ENCODE measurements around the gene PRKCG.
A peak's percentile ranks its signal among the peaks of the same experiment; 100 is the strongest.
"Not testable (repeated sequence)": the region's sequence is repeated elsewhere in the genome, so short reads cannot be mapped to it uniquely, and the experiment has no call there.

PRKCG gene

DNA sequence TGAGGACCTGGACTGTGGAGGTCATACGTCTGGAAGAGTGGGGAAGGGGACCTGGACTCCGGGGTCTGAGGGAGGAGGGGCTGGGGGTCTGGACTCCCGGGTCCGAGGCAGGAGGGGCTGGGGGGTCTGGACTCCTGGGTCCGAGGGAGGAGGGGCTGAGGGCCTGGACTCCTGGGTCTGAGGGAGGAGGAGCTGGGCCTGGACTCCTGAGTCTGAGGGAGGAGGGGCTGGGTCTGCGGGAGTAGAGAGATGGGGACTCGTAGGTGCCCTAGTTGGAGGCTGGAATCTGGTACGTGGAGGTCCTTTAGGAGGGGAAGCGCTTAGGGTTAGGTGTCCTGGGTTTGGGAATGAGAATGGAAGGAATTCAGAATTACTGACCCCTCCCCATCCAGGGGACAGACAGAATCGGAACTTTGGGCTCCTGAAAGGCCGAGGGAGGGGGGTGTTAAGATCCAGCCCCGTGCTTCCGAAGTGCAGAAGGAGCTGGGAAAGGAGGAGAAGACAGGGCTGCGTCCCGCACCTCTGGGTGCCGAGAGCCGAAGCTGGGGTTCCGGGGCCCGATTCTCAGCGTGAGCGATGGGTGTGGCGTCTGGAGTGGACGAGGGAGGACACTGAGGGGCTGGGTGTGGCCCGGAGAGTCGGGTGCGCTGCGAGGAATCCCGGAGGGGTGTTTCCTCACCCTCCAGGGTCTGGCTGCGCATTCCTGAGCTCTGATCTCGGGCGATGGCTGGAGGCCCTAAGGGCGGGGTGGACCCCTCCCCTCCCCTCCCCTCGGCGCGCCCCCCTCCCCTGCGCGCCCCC, 13.7 kb upstream of the PRKCG start:
- peak in 1 of 2 donors; percentile 70 for DNase-seq (ENCODE audit: low spot score in 2 of 2)
- Mint-ChIP-seq H3K4me1 (peaks cover 57% of the 10 kb centered on the region), H3K36me3 (peaks cover 69% of the 10 kb centered on the region), H3K27ac (peak overlapping the region; percentile 100), H3K4me3 (peak overlapping the region; percentile 98), H3K9me3 (no peaks in the 10 kb centered on the region)
- ATAC-seq, result no peak

DNA sequence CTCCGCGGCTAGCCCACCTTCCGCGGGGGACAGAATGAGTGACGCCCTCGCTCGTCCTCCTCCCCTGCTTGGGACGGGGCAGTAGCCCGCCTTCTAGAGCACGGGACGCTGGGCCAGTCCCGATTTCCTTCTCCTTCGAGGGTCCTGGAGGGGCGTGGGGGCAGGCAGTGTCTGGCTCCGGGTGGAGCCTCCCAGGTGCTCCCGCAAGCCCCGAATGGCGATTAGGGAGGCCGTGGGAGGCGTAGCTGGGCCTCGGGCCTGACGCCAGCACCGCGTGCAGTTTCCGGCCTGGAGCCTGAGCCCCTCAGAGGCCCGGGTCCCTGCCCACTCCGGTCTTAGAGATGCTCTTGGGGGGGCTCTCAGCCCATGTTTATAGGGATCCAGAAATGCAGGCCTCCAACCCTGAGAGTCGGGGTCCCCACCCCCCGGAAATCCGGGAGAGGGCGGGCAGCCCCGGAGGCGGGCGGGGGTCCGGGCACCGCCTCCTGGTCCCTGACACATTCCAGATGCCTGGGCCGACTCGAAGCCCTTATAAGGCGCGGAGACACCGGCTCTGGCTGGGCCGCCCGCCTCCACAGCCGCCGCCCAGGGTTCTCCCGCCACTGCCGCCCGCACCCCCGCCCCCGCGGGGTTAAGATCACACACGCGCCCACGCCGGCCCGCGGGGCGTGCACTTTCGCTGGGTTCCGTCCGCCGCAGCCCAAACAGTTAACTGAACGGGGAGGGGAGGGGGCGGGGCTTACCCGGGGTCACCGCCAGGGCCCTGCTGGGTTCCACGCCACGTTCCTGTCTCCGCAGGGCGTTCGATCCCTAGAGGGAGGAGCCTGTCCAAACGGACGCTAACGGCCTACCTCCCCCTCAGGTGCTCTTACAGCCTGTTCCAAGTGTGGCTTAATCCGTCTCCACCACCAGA, 12.8 kb upstream of the PRKCG start:
- Mint-ChIP-seq H3K36me3 (peaks cover 77% of the 10 kb centered on the region), H3K9me3 (no peaks in the 10 kb centered on the region), H3K27ac (peak overlapping the region; percentile 100), H3K4me3 (peak overlapping the region; percentile 98), H3K4me1 (peaks cover 66% of the 10 kb centered on the region)
- DNase-seq (ENCODE audit: low spot score in 2 of 2) (peak; percentile 75 to 92), ATAC-seq (peak; percentile 66)

DNA sequence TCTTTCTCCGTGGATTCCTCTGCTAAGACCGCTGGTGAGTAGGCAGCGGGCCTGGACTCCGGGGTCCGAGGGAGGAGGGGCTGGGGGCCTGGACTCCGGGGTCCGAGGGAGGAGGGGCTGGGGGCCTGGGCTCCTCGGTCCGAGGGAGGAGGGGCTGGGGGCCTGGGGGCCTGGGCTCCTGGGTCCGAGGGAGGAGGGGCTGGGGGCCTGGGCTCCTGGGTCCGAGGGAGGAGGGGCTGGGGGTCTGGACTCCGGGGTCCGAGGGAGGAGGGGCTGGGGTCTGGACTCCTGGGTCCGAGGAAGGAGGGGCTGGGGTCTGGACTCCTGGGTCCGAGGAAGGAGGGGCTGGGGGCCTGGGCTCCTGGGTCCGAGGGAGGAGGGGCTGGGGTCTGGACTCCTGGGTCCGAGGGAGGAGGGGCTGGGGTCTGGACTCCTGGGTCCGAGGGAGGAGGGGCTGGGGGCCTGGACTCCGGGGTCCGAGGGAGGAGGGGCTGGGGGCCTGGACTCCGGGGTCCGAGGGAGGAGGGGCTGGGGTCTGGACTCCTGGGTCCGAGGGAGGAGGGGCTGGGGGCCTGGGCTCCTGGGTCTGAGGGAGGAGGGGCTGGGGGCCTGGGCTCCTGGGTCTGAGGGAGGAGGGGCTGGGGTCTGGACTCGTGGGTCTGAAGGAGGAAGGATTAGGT, 12.1 kb upstream of the PRKCG start:
- Mint-ChIP-seq H3K36me3 (peaks cover 85% of the 10 kb centered on the region), H3K27ac (peak overlapping the region; percentile 100), H3K4me1 (peaks cover 74% of the 10 kb centered on the region), H3K4me3 (peak overlapping the region; percentile 98)
- not testable (repeated sequence) for DNase-seq (ENCODE audit: low spot score in 2 of 2); ATAC-seq; H3K9me3 Mint-ChIP-seq

DNA sequence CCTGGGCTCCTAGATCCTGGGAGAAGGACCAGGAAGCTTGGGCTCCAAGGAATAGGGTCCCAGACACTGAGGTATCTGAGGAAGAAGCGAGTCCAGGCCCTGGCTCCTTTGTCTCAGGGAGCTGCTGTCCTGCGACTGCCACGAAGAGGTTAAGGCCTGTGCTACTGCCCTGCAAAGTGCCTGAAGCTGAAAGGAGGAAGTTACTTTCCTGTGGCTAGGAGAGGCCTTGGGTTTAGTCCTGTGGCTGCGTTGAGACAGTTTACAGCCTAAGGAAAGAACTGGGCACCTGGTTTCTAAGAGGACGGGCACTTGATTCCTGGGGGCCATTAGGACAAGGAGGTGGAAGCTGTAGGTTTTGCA, 11.5 kb upstream of the PRKCG start:
- Mint-ChIP-seq H3K9me3 (peaks cover 4% of the 10 kb centered on the region), H3K27ac (peak overlapping the region; percentile 1), H3K36me3 (peaks cover 90% of the 10 kb centered on the region), H3K4me3 (peak overlapping the region; percentile 98), H3K4me1 (peaks cover 75% of the 10 kb centered on the region)
- DNase-seq (ENCODE audit: low spot score in 2 of 2) (no peak), ATAC-seq (no peak)

DNA sequence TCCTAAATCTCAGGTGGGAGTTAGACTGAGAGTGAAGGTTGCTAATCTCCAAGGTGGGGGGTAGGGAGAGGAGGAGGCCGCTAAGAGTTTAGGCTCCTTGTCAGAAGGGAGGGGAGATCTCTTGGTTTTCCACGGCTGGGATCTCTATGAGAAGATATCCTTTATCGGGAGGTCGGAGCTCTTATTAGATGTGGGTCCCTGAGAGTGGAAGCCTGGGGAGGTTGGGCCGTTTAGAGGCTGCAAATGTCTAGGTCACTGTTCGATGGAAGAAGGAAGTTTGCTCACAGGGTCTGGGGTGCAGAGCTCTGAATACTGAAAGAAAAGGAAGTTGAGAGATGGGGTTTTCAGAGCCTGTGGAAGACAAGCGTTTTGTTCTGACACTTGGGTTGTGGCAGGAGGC, 10.5 kb upstream of the PRKCG start:
- peaks cover 4% of the 10 kb centered on the region for H3K9me3 Mint-ChIP-seq
- ATAC-seq (no peak), DNase-seq (ENCODE audit: low spot score in 2 of 2) (no peak)
- no peak overlapping the region for H3K4me3 Mint-ChIP-seq
- peaks cover 65% of the 10 kb centered on the region for H3K4me1 Mint-ChIP-seq
- H3K36me3 Mint-ChIP-seq, result peaks cover 95% of the 10 kb centered on the region
- H3K27ac Mint-ChIP-seq, result peak overlapping the region; percentile 1

DNA sequence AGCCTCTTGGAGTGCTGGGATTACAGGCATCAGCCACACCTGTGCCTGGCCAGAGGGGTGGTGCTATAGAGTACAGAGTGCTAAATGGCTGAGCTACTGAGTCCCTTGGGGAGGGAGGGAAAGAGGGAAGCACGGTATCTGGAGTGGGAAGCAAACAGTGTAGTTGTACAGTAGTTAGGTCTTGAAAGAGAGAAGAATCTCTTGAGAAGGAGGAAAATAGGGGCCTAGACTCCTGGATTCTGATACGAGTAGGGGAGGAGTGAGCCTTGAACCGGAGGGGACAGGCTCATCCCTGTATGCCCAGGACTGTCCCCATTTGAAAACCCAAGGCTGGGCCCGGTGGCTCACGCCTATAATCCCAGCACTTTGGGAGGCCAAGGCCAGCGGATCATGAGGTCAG, 9.2 kb upstream of the PRKCG start:
- Mint-ChIP-seq H3K4me3 (no peak overlapping the region), H3K4me1 (peaks cover 63% of the 10 kb centered on the region), H3K27ac (no peak overlapping the region), H3K9me3 (peaks cover 4% of the 10 kb centered on the region), H3K36me3 (peaks cover 91% of the 10 kb centered on the region)
- DNase-seq (ENCODE audit: low spot score in 2 of 2), result no peak
- ATAC-seq, result no peak

DNA sequence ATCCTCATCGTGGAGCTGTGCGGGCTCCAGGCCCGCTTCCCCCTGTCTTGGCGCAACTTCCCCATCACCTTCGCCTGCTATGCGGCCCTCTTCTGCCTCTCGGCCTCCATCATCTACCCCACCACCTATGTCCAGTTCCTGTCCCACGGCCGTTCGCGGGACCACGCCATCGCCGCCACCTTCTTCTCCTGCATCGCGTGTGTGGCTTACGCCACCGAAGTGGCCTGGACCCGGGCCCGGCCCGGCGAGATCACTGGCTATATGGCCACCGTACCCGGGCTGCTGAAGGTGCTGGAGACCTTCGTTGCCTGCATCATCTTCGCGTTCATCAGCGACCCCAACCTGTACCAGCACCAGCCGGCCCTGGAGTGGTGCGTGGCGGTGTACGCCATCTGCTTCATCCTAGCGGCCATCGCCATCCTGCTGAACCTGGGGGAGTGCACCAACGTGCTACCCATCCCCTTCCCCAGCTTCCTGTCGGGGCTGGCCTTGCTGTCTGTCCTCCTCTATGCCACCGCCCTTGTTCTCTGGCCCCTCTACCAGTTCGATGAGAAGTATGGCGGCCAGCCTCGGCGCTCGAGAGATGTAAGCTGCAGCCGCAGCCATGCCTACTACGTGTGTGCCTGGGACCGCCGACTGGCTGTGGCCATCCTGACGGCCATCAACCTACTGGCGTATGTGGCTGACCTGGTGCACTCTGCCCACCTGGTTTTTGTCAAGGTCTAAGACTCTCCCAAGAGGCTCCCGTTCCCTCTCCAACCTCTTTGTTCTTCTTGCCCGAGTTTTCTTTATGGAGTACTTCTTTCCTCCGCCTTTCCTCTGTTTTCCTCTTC, 8.0 kb upstream of the PRKCG start:
- no peak for ATAC-seq
- peak overlapping the region; percentile 43 for H3K4me3 Mint-ChIP-seq
- H3K36me3 Mint-ChIP-seq, result peaks cover 79% of the 10 kb centered on the region
- H3K9me3 Mint-ChIP-seq, result peaks cover 4% of the 10 kb centered on the region
- no peak for DNase-seq (ENCODE audit: low spot score in 2 of 2)
- peaks cover 55% of the 10 kb centered on the region for H3K4me1 Mint-ChIP-seq
- peak overlapping the region; percentile 81 for H3K27ac Mint-ChIP-seq

DNA sequence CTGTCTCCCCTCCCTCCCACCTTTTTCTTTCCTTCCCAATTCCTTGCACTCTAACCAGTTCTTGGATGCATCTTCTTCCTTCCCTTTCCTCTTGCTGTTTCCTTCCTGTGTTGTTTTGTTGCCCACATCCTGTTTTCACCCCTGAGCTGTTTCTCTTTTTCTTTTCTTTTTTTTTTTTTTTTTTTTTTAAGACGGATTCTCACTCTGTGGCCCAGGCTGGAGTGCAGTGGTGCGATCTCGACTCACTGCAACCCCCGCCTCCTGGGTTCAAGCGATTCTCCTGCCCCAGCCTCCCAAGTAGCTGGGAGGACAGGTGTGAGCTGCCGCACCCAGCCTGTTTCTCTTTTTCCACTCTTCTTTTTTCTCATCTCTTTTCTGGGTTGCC, 7.4 kb upstream of the PRKCG start:
- peaks cover 4% of the 10 kb centered on the region for H3K9me3 Mint-ChIP-seq
- peak overlapping the region; percentile 81 for H3K27ac Mint-ChIP-seq
- ATAC-seq (no peak), DNase-seq (ENCODE audit: low spot score in 2 of 2) (no peak)
- peak overlapping the region; percentile 43 for H3K4me3 Mint-ChIP-seq
- peaks cover 73% of the 10 kb centered on the region for H3K36me3 Mint-ChIP-seq
- H3K4me1 Mint-ChIP-seq, result peaks cover 55% of the 10 kb centered on the region

DNA sequence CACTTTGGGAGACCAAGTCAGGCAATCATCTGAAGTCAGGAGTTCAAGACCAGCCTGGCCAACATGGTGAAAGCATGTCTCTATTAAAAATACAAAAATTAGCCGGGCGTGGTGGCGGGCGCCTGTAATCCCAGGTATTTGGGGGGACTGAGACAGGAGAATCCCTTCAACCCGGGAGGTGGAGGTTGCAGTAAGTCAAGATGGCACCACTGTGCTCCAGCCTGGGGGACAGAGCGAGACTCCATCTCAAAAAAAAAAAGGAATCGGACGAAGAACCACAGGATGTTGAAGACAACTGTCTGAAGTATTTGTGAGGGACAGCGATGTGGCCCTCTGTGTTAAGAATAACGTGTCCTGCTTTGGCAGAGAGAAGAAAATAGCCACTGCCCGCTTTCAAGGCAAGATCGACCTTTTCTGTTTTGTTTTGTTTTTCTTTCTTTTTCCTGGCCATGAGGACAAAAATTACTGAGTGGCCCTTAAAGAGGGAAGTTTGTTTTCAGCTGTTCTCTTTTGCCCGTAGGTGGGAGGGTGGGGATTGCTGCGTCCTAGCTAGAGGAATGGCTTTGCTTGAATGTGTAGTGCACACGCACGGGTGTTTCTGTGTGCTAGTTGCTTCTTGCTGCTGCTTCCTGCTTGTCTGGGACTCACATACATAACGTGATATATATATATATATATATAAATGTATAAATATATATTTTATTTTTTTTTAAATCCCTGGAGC, 6.2 kb upstream of the PRKCG start:
- ATAC-seq, result no peak
- Mint-ChIP-seq H3K4me3 (no peak overlapping the region), H3K36me3 (peaks cover 65% of the 10 kb centered on the region), H3K27ac (no peak overlapping the region), H3K4me1 (peaks cover 50% of the 10 kb centered on the region), H3K9me3 (peaks cover 4% of the 10 kb centered on the region)
- no peak for DNase-seq (ENCODE audit: low spot score in 2 of 2)

DNA sequence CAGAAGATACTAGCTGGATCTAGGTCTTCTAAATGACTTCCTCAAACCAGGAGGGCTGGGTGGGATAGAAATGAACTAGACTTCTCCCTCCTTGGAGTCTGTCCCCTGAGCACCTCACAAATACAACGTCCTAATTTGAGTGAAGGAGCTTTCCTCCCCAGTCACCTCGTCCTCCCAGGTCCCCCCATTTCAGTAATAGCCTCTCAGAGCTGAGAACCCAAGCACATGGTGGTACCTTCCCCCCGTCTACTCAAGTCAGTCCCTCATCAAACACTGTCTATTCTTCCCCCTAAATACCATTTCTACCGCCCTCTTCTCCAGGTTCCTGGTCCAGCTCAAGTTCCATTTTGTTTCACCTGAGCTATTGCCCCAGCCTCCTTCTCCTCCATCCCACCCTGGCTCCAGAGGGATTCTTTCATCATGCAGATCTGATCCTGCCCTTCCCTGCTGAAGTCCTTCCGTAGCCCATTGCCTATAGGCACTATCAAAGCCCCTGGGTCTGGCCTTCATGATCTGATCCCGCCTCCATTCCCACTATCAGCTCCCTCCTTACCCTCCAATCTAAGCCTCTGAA, 5.3 kb upstream of the PRKCG start:
- H3K36me3 Mint-ChIP-seq, result peaks cover 55% of the 10 kb centered on the region
- H3K9me3 Mint-ChIP-seq, result peaks cover 4% of the 10 kb centered on the region
- H3K27ac Mint-ChIP-seq, result no peak overlapping the region
- no peak overlapping the region for H3K4me3 Mint-ChIP-seq
- ATAC-seq, result no peak
- peaks cover 41% of the 10 kb centered on the region for H3K4me1 Mint-ChIP-seq
- no peak for DNase-seq (ENCODE audit: low spot score in 2 of 2)

DNA sequence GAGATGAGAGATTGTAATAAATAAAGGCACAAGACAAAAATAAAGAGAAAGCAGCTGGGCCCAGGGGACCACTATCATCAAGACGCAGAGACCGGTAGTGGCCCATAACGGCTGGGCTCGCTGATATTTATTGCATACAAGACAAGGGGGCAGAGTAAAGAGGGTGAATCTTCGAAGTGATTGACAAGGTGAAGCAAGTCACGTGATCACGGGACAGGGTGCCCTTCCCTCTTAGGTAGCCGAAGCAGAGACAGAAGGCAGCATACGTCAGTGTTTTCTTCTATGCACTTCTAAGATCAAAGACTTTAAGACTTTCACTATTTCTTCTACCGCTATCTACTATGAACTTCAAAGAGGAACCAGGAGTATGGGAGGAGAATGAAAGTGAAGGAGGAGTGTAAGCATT, 4.6 kb upstream of the PRKCG start:
- Mint-ChIP-seq H3K4me1 (peaks cover 39% of the 10 kb centered on the region), H3K27ac (no peak overlapping the region), H3K4me3 (no peak overlapping the region), H3K9me3 (peaks cover 4% of the 10 kb centered on the region), H3K36me3 (peaks cover 49% of the 10 kb centered on the region)
- DNase-seq (ENCODE audit: low spot score in 2 of 2), result no peak
- ATAC-seq, result no peak

DNA sequence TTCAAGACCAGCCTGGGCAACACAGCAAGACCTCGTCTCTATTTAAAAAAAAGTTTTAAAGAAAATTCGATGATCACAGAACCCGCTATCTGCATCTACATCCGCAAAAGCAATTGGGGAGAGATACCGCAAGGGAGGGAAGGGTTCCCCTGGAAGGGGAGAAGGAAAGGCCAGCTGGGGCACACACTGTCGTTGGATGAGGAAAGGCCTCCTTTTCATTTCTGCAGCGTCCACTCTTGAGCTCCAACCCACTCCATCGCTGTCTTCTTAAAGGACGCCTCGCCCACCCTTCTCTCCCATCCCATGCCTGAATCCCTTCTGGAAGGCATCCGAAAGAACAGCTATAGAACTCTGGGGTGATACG, 3.2 kb upstream of the PRKCG start:
- Mint-ChIP-seq H3K4me3 (no peak overlapping the region), H3K36me3 (peaks cover 35% of the 10 kb centered on the region), H3K9me3 (peaks cover 4% of the 10 kb centered on the region), H3K27ac (no peak overlapping the region), H3K4me1 (peaks cover 39% of the 10 kb centered on the region)
- ATAC-seq, result no peak
- DNase-seq (ENCODE audit: low spot score in 2 of 2), result no peak

DNA sequence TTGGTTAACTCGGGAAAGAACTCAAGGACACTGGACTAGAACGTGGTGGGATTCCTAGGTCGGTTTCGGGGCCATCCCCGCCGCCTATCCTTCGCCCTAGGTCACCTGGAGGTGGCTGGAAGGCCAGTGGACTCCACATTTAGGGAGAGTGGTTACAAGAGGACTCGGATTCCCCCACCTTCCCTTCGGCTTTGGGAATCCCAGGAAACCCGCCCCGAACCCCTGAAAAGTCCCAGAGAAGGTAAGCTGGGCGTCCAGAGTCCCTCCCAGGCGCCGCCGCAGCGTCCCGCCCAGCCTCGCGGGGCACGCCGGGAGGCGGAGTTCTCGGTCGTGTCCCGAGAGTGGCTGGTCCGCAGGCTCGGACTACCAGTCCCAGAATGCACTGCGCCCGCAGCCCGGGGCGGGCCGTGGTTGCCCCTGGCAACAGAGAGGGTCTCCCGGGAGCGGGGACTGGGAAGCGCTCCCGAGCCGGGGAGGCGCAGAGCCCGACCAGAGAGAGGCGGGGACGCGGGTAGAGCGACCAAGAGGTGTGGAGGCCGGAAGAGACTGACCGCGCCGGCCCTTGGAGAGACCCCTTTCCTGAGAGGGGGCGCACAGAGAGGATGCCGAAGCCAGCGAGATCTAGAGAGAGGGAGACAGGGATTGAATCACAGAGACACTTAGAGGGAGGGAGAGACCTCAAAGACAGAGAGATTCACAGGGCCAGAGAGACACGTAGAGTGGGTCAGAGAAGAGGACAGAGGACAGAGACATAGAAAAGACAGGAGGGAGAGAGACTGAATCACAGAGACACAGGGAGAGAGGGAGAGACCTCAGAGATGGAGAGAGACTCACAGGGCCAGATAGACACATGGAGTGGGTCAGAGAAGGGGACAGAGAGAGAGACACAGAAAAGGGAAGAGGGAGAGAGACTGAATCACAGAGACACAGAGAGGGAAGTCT, 2.6 kb upstream of the PRKCG start:
- H3K9me3 Mint-ChIP-seq, result peaks cover 3% of the 10 kb centered on the region
- H3K27ac Mint-ChIP-seq, result no peak overlapping the region
- peaks cover 36% of the 10 kb centered on the region for H3K4me1 Mint-ChIP-seq
- peaks cover 29% of the 10 kb centered on the region for H3K36me3 Mint-ChIP-seq
- no peak overlapping the region for H3K4me3 Mint-ChIP-seq
- ATAC-seq (peak; percentile 93), DNase-seq (ENCODE audit: low spot score in 2 of 2) (peak; percentile 79 to 90)
